Measurements from ENCODE around the gene MAPK6.

MAPK6 gene

GRCh38 chr15:52113235-52113634, 94.2 kb downstream of the MAPK6 start:
- no peak for TF ChIP-seq CTCF (IDR thresholded peaks at IDR 0.05; ENCODE audit: low read length, missing control alignments)
- DNase-seq (ENCODE audit: low read depth) = no peak
- no peak overlapping the region for H3K4me3 ChIP-seq (replicated peaks; ENCODE audit: low read depth, low read length)

- no peak for DNase-seq (ENCODE audit: low read depth)
- TF ChIP-seq CTCF (IDR thresholded peaks at IDR 0.05; ENCODE audit: low read length, missing control alignments) = no peak
- no peak overlapping the region for H3K4me3 ChIP-seq (replicated peaks; ENCODE audit: low read depth, low read length)
Measured at GRCh38 chr15:52113708-52114107, 94.7 kb downstream of the MAPK6 start.

- no peak for TF ChIP-seq CTCF (IDR thresholded peaks at IDR 0.05; ENCODE audit: low read length, missing control alignments)
- no peak overlapping the region for H3K4me3 ChIP-seq (replicated peaks; ENCODE audit: low read depth, low read length)
Measured at GRCh38 chr15:52114261-52115055, 95.4 kb downstream of the MAPK6 start.

GRCh38 chr15:52115598-52116427, 96.8 kb downstream of the MAPK6 start:
- H3K4me3 ChIP-seq (replicated peaks; ENCODE audit: low read depth, low read length) = no peak overlapping the region
- DNase-seq (ENCODE audit: low read depth) = no peak
- no peak for TF ChIP-seq CTCF (IDR thresholded peaks at IDR 0.05; ENCODE audit: low read length, missing control alignments)

More at GRCh38 chr15:52114261-52115055, 95.4 kb downstream of the MAPK6 start:
- no peak for DNase-seq (ENCODE audit: low read depth)
